Stimulated activated CD4-positive, alpha-beta T cell treated with anti-CD3 and anti-CD28 coated beads, Interleukin-12 subunit alpha, Interleukin-12 subunit beta, amount 100 ng/mL, for 48 hours (primary cell): ENCODE measurements around the gene SLC22A17.
"Not testable (repeated sequence)": the region's sequence is repeated elsewhere in the genome, so short reads cannot be mapped to it uniquely, and the experiment has no call there.

Experiments
- DNase-seq, 3 donors: peaks; one replicate each; pipeline ENCODE4 v3.0.0-alpha.2; 2020; ENCODE audit warnings: low read depth in 2 of 3, low spot score in 1 of 3

The SLC22A17 gene

GRCh38 chr14:23352506-23353432, at the start of gene SLC22A17:
SLC22A17 (minus strand) TSS chr14:23352887.
- peak; percentile 20 to 40 (median 21) for DNase-seq

GRCh38 chr14:23401291-23401690, 48.6 kb upstream of the SLC22A17 start:
- no peak for DNase-seq

GRCh38 chr14:23400496-23401149, 47.9 kb upstream of the SLC22A17 start:
- DNase-seq, result not testable (repeated sequence)

GRCh38 chr14:23399591-23399990, 46.9 kb upstream of the SLC22A17 start:
- DNase-seq, result no peak

- no peak for DNase-seq
These were observed 46.4 kb upstream of the SLC22A17 start for GRCh38 chr14:23399136-23399535.

- no peak for DNase-seq
These were observed 45.7 kb upstream of the SLC22A17 start for GRCh38 chr14:23398348-23398747.

- no peak for DNase-seq
These were observed 44.2 kb upstream of the SLC22A17 start for GRCh38 chr14:23396781-23397407.

- no peak for DNase-seq
These were observed 43.4 kb upstream of the SLC22A17 start for GRCh38 chr14:23396126-23396525.

- no peak for DNase-seq
These were observed 39.9 kb upstream of the SLC22A17 start for GRCh38 chr14:23392613-23393012.

GRCh38 chr14:23389871-23390270, 37.2 kb upstream of the SLC22A17 start:
- DNase-seq, result not testable (repeated sequence)

- no peak for DNase-seq
These were observed 36.7 kb upstream of the SLC22A17 start for GRCh38 chr14:23389396-23389795.

- DNase-seq, result no peak
These were observed 36.3 kb upstream of the SLC22A17 start for GRCh38 chr14:23388996-23389395.

- DNase-seq, result no peak
These were observed 35.5 kb upstream of the SLC22A17 start for GRCh38 chr14:23387916-23388882.

GRCh38 chr14:23386999-23387398, 34.3 kb upstream of the SLC22A17 start:
- no peak for DNase-seq

- DNase-seq, result not testable (repeated sequence)
These were observed 33.6 kb upstream of the SLC22A17 start for GRCh38 chr14:23386266-23386657.

- no peak for DNase-seq
These were observed 33.1 kb upstream of the SLC22A17 start for GRCh38 chr14:23385642-23386265.

- DNase-seq, result no peak
These were observed 32.6 kb upstream of the SLC22A17 start for GRCh38 chr14:23385244-23385641.

GRCh38 chr14:23384364-23385080, 31.8 kb upstream of the SLC22A17 start:
- DNase-seq, result no peak

- DNase-seq, result no peak
These were observed 30.2 kb upstream of the SLC22A17 start for GRCh38 chr14:23382731-23383440.
